Transverse colon (tissue), 4 donors: ENCODE data around the gene CFLAR.

Source experiments
- EP300 ChIP-seq: sonication (generic); formaldehyde crosslinking; IDR thresholded peaks from one replicate; pipeline ENCODE4 v1.6.1; 2017; ENCODE audit warnings: antibody characterized with exemption, low read depth
- POLR2A ChIP-seq: fragments of 450-650 bp; IDR thresholded peaks from one replicate; pipeline ENCODE4 v1.6.1; 2016; ENCODE audit warnings: antibody characterized with exemption, mild to moderate bottlenecking, moderate library complexity
- POLR2AphosphoS5 ChIP-seq, 3 donors: sonication (generic); formaldehyde crosslinking; IDR thresholded peaks; one replicate each; pipeline ENCODE4 v1.6.1; 2016; ENCODE audit warnings: antibody characterized with exemption in 3 of 3
- TF ChIP-seq, protein P1 (sequence below), 5 experiments: fragments of 200-600 bp in 3 of 5; fragments of 450-650 bp in 2 of 5; sonication (generic) in 3 of 5; IDR thresholded peaks; 1 replicate in 2 of 5; 2 replicates in 3 of 5; pipeline ENCODE4 v1.5.1; 2016 to 2017; ENCODE audit warnings: antibody characterized with exemption in 5 of 5, inconsistent platforms in 3 of 5, mild to moderate bottlenecking in 2 of 5, moderate library complexity in 1 of 5

DNA sequence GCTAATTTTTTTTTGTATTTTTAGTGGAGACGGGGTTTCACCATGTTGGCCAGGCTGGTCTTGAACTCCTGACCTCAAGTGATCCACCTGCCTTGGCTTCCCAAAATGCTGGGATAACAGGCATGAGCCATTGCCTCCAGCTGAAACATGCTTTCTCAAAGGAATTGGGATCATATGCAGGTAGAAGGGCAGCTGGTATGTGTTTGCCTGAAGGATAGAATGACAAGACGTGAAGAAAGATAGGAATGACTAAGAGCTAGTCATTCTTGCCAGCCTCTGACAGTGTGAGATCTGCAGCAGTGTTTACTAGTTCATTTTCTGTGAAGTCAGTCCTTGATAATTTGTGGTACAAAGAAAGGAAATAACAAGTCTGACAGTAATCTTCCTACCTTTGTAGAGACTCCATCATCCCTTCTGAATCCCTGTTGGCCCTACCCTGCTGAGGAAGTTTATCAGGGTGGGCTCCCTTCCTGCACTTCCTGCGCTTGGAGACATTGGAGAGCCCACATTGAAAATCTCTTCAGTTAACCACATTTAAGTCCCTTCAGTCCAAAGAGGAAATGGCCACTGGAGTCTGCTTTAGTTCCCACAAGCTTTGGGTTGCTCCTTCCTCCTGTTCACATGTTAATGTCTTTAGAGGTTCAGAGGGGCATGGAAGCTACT lies 14.7 kb downstream of the CFLAR start:
- TF ChIP-seq, protein P1, sequence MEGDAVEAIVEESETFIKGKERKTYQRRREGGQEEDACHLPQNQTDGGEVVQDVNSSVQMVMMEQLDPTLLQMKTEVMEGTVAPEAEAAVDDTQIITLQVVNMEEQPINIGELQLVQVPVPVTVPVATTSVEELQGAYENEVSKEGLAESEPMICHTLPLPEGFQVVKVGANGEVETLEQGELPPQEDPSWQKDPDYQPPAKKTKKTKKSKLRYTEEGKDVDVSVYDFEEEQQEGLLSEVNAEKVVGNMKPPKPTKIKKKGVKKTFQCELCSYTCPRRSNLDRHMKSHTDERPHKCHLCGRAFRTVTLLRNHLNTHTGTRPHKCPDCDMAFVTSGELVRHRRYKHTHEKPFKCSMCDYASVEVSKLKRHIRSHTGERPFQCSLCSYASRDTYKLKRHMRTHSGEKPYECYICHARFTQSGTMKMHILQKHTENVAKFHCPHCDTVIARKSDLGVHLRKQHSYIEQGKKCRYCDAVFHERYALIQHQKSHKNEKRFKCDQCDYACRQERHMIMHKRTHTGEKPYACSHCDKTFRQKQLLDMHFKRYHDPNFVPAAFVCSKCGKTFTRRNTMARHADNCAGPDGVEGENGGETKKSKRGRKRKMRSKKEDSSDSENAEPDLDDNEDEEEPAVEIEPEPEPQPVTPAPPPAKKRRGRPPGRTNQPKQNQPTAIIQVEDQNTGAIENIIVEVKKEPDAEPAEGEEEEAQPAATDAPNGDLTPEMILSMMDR (IDR thresholded peaks at IDR 0.05), result no peak
- TF ChIP-seq POLR2A (no peak), EP300 (no peak), POLR2AphosphoS5 (IDR thresholded peaks at IDR 0.05) (peak in 1 of 3 donors; percentile 15)
